ENCODE results near the gene SYNDIG1.
A peak's percentile ranks its signal among the peaks of the same experiment; 100 is the strongest.

Gene SYNDIG1

GRCh38 chr20:24469116-24469893, at the start of gene SYNDIG1:
Gene SYNDIG1, plus strand, starts transcription at chr20:24469629. Its CDS starts 73,469 bp downstream, at chr20:24543098.
- DNase-seq: peak; percentile 82

- DNase-seq: no peak
These were observed 49.6 kb upstream of the SYNDIG1 start for GRCh38 chr20:24419786-24420185.

- no peak for DNase-seq
These were observed 48.9 kb upstream of the SYNDIG1 start for GRCh38 chr20:24420567-24420966.

GRCh38 chr20:24421071-24421470, 48.4 kb upstream of the SYNDIG1 start:
- no peak for DNase-seq

- DNase-seq: no peak
These were observed 47.2 kb upstream of the SYNDIG1 start for GRCh38 chr20:24422091-24422760.

- DNase-seq: peak; percentile 47
These were observed 45.8 kb upstream of the SYNDIG1 start for GRCh38 chr20:24423390-24424313.

- no peak for DNase-seq
These were observed 43.8 kb upstream of the SYNDIG1 start for GRCh38 chr20:24425523-24426135.

- DNase-seq: no peak
These were observed 38.0 kb upstream of the SYNDIG1 start for GRCh38 chr20:24431279-24432045.

- DNase-seq: no peak
These were observed 37.4 kb upstream of the SYNDIG1 start for GRCh38 chr20:24432046-24432442.

GRCh38 chr20:24436160-24436559, 33.3 kb upstream of the SYNDIG1 start:
- no peak for DNase-seq

- no peak for DNase-seq
These were observed 32.0 kb upstream of the SYNDIG1 start for GRCh38 chr20:24437196-24438082.

GRCh38 chr20:24438331-24438730, 31.1 kb upstream of the SYNDIG1 start:
- DNase-seq: no peak

GRCh38 chr20:24439737-24440387, 29.6 kb upstream of the SYNDIG1 start:
- DNase-seq: peak; percentile 48

- no peak for DNase-seq
These were observed 27.8 kb upstream of the SYNDIG1 start for GRCh38 chr20:24441661-24442060.

GRCh38 chr20:24442909-24443308, 26.5 kb upstream of the SYNDIG1 start:
- no peak for DNase-seq

GRCh38 chr20:24443436-24443835, 26.0 kb upstream of the SYNDIG1 start:
- DNase-seq: no peak

- DNase-seq: no peak
These were observed 24.8 kb upstream of the SYNDIG1 start for GRCh38 chr20:24444526-24445190.

- peak; percentile 53 for DNase-seq
These were observed 23.8 kb upstream of the SYNDIG1 start for GRCh38 chr20:24445510-24446170.

- DNase-seq: no peak
These were observed 22.6 kb upstream of the SYNDIG1 start for GRCh38 chr20:24446811-24447210.
